ENCODE measurements around the gene LRRFIP1.
"Not testable (repeated sequence)": the region's sequence is repeated elsewhere in the genome, so short reads cannot be mapped to it uniquely, and the experiment has no call there.

The LRRFIP1 gene

GRCh38 chr2:237627441-237628246, at the start of gene LRRFIP1:
Gene LRRFIP1 (plus strand): TSS chr2:237627587. CDS start chr2:237627645, 58 bp downstream.
- DNase-seq (ENCODE audit: low spot score) = peak; percentile 47

GRCh38 chr2:237577956-237578870, 49.2 kb upstream of the LRRFIP1 start:
- DNase-seq (ENCODE audit: low spot score) = no peak

GRCh38 chr2:237581326-237581725, 46.1 kb upstream of the LRRFIP1 start:
- no peak for DNase-seq (ENCODE audit: low spot score)

GRCh38 chr2:237581751-237582746, 45.3 kb upstream of the LRRFIP1 start:
- DNase-seq (ENCODE audit: low spot score) = peak; percentile 72

GRCh38 chr2:237583385-237584295, 43.7 kb upstream of the LRRFIP1 start:
- DNase-seq (ENCODE audit: low spot score) = no peak

GRCh38 chr2:237585590-237586221, 41.7 kb upstream of the LRRFIP1 start:
- no peak for DNase-seq (ENCODE audit: low spot score)

GRCh38 chr2:237588044-237588696, 39.2 kb upstream of the LRRFIP1 start:
- DNase-seq (ENCODE audit: low spot score) = no peak

- DNase-seq (ENCODE audit: low spot score) = peak; percentile 84
Observed at GRCh38 chr2:237590272-237591140, 36.9 kb upstream of the LRRFIP1 start, which contains the start of gene RAB17. Gene RAB17 (minus strand): TSS chr2:237590734. CDS start chr2:237586154, 4,580 bp downstream.

- peak; percentile 23 for DNase-seq (ENCODE audit: low spot score)
Observed at GRCh38 chr2:237591141-237591881, 36.1 kb upstream of the LRRFIP1 start.

GRCh38 chr2:237592425-237592980, 34.9 kb upstream of the LRRFIP1 start:
- no peak for DNase-seq (ENCODE audit: low spot score)

- DNase-seq (ENCODE audit: low spot score) = no peak
Observed at GRCh38 chr2:237593036-237593435, 34.4 kb upstream of the LRRFIP1 start.

- no peak for DNase-seq (ENCODE audit: low spot score)
Observed at GRCh38 chr2:237593596-237594320, 33.6 kb upstream of the LRRFIP1 start.

GRCh38 chr2:237594514-237594871, 32.9 kb upstream of the LRRFIP1 start:
- DNase-seq (ENCODE audit: low spot score) = no peak

- not testable (repeated sequence) for DNase-seq (ENCODE audit: low spot score)
Observed at GRCh38 chr2:237595829-237596519, 31.4 kb upstream of the LRRFIP1 start.

GRCh38 chr2:237596520-237597195, 30.7 kb upstream of the LRRFIP1 start:
- DNase-seq (ENCODE audit: low spot score) = no peak

Data from kidney tubule cell (primary cell).